GM11168 (cell line): ENCODE data around the gene SLC8A1.

Experiments used
- in situ Hi-C: fragments of 300-500 bp; cut with MboI; formaldehyde crosslinking; loops from one replicate; pipeline ENCODE4 v1.12.0; 2022; ENCODE audit warnings: low sequenced_read_pairs; ENCODE audit not compliant: unreplicated experiment

Gene SLC8A1

GRCh38 chr2:40178171-40178778 lies 273.6 kb downstream of the SLC8A1 start:
- in situ Hi-C loops, result no loop called here

- in situ Hi-C loops, result no loop called here
Observed at GRCh38 chr2:40177366-40177765, 274.5 kb downstream of the SLC8A1 start.

- in situ Hi-C loops, result no loop called here
Observed at GRCh38 chr2:40173276-40173675, 278.6 kb downstream of the SLC8A1 start.

- in situ Hi-C loops, result no loop called here
Observed at GRCh38 chr2:40169856-40170255, 282.0 kb downstream of the SLC8A1 start.

- in situ Hi-C loops, result no loop called here
Observed at GRCh38 chr2:40169430-40169829, 282.5 kb downstream of the SLC8A1 start.

- in situ Hi-C loops, result no loop called here
Observed at GRCh38 chr2:40168546-40168945, 283.3 kb downstream of the SLC8A1 start.

GRCh38 chr2:40168032-40168431 lies 283.9 kb downstream of the SLC8A1 start:
- in situ Hi-C loops, result no loop called here

GRCh38 chr2:40166006-40166405 lies 285.9 kb downstream of the SLC8A1 start:
- in situ Hi-C loops, result no loop called here

GRCh38 chr2:40165509-40165844 lies 286.4 kb downstream of the SLC8A1 start:
- in situ Hi-C loops, result no loop called here

- in situ Hi-C loops, result no loop called here
Observed at GRCh38 chr2:40164736-40165508, 287.0 kb downstream of the SLC8A1 start.

- in situ Hi-C loops, result no loop called here
Observed at GRCh38 chr2:40161986-40162385, 289.9 kb downstream of the SLC8A1 start.

GRCh38 chr2:40160751-40161218 lies 291.1 kb downstream of the SLC8A1 start:
- in situ Hi-C loops, result no loop called here

GRCh38 chr2:40159333-40159732 lies 292.6 kb downstream of the SLC8A1 start:
- in situ Hi-C loops, result no loop called here

- in situ Hi-C loops, result no loop called here
Observed at GRCh38 chr2:40158781-40159180, 293.1 kb downstream of the SLC8A1 start.

GRCh38 chr2:40155728-40156127 lies 296.2 kb downstream of the SLC8A1 start:
- in situ Hi-C loops, result no loop called here

GRCh38 chr2:40150266-40150665 lies 301.6 kb downstream of the SLC8A1 start:
- in situ Hi-C loops, result no loop called here

GRCh38 chr2:40148334-40148733 lies 303.6 kb downstream of the SLC8A1 start:
- in situ Hi-C loops, result no loop called here

GRCh38 chr2:40147360-40147759 lies 304.5 kb downstream of the SLC8A1 start:
- in situ Hi-C loops, result no loop called here

- in situ Hi-C loops, result no loop called here
Observed at GRCh38 chr2:40144022-40144421, 307.9 kb downstream of the SLC8A1 start.

GRCh38 chr2:40138314-40138713 lies 313.6 kb downstream of the SLC8A1 start:
- in situ Hi-C loops, result no loop called here

- in situ Hi-C loops, result no loop called here
Observed at GRCh38 chr2:40131081-40131704, 320.7 kb downstream of the SLC8A1 start.
